Measurements from ENCODE around the gene RPS27L.

The RPS27L gene

DNA sequence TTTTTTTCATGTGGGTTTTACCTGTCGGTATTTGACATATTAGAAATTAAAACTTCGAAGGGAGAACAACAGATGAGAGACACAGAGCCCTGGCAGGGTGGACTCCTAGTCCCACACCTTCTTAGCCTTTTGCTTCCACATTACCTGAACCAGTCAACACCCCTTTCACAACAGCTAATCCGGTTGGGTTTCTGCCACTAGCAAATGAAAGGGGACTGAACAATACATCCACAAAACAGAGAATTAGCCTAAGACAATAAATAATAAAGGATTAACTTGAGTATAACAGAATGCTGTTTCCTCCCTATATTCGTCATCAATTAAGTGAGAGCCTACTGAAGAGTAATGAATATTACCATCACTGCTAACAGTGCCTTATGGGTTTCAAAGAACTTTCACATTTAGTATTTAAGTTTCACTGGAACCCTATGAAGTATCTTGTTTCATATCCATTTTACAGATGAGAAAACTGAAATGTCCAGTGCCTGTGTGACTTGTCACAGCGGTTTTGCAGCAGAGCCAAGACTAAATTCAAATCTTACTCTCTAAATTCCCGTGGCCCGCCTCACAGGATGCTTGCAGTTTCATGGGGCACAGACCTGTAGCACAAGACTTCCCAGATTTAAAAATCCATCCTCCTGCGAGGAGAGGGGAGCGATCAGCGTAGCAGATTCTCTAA lies 31.1 kb upstream of the RPS27L start:
- DNase-seq (ENCODE audit: low spot score): no peak

DNA sequence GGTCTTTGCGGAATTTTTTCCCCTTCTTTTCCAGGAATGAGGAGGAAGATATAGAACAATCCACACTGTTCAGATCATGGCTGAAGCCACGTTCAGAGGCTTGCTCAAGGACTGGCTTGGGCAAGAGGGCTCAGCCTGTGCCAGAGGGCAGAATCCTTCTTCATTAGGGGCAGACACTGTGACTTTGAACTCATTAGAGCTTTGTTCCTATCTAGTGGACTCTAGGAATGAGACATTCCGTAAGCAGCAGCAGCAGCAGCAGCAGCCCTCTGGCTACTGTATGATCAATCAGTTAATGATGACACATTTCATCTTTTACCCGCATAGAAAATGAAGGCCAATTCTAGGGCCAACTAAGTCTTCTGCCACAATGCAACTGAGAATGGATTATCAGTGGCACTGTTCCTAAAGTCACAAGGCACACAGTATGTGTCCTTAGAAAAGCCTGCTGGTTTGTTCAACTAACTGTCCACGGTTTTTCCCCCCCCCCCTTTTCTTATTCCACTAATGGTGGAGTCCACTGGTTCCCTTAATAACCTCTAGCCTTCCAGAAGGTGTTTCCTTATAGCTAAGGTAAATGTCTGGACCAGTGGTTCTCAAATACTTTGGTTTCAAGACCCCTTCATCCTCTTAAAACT lies 30.4 kb upstream of the RPS27L start:
- DNase-seq (ENCODE audit: low spot score): no peak

GRCh38 chr15:63186065-63186464 lies 28.8 kb upstream of the RPS27L start:
- no peak for DNase-seq (ENCODE audit: low spot score)

GRCh38 chr15:63185206-63185605 lies 27.9 kb upstream of the RPS27L start:
- no peak for DNase-seq (ENCODE audit: low spot score)

DNA sequence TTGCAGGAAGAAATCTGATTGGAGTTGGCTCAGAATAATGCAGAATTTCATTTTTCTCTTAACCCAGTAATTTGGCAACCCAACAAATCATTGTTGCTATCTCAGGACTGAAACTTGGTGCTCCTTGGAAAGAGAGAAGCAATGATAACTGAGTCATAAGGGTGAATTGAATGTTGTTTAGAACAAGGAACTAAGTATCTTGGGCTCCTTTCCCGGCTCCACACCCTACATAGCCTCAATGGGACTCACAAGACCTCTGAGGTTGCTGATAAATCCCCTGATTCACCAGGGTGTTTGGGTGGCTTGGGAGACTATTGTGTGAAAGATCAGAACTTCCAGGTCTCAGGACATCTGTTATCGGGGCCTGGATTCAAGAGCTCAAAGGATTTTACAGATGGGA lies 24.4 kb upstream of the RPS27L start:
- no peak for DNase-seq (ENCODE audit: low spot score)

DNA sequence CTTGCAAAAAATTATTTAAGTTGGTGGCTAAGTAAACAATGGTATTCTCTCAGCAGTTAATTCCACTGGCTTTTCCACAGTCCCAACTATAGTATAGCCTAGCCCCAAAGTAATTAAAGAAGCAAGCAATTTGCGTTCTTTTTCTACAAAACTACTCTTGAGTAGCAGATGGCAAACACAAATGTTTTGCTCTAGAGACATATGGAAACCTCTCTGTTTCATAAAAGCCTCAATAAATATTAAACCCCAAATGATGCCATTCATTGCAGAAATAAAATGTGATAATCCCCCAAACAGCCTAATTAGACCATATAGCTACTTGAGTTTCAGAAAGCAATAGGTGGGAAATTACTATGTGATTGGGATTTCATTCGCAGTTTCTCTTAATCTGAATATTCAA lies 23.5 kb upstream of the RPS27L start:
- DNase-seq (ENCODE audit: low spot score): no peak

GRCh38 chr15:63178034-63178433 lies 20.8 kb upstream of the RPS27L start:
- DNase-seq (ENCODE audit: low spot score): no peak

- no peak for DNase-seq (ENCODE audit: low spot score)
These were observed 19.0 kb upstream of the RPS27L start for GRCh38 chr15:63176302-63176701.

DNA sequence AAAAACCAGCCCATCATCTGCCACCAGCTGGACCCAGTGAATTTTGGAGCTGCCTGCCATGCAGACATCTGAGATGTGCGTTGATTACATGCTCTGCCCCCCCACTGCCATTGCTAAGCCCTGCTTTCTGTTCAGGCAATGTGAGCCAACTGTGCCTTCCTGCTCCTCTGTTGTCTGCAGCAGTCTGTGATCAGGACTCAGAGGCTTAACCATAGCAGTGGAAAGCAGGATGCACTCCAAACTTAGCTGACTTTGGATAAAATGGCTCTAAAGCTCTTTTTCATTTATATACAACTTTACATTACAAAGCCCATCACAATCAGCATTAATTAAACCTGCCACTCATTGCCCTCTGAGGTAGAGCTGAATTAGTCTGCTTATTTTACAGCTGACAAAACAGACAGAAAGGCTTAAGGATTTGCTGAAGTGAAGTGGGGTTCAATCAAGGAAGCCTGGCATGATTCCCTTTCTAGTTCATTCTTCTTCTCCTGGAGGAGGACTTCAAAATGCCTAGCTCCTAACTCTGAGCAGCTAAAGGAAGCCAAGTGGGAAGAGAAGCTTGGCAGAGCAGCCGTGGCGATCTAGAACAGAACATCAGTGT lies 15.7 kb upstream of the RPS27L start:
- no peak for DNase-seq (ENCODE audit: low spot score)

DNA sequence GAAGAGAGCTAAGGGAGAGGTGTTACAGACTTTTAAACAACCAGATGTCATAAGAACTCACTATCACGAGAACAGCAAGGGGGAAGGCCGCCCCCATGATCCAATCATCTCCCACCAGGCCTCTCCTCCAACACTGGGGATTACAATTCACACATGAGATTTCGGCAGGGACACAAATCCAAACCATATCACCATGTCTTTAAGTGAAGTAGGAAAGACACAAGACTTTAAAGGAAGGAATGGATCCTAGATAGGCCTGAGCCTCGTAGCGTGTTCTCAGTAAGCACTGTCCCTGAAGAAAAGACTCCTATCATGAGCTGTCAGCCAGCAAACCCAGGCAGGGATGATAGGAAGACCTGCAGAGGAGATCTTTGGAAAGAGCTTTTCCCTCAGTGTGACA lies 15.1 kb upstream of the RPS27L start:
- DNase-seq (ENCODE audit: low spot score): no peak

DNA sequence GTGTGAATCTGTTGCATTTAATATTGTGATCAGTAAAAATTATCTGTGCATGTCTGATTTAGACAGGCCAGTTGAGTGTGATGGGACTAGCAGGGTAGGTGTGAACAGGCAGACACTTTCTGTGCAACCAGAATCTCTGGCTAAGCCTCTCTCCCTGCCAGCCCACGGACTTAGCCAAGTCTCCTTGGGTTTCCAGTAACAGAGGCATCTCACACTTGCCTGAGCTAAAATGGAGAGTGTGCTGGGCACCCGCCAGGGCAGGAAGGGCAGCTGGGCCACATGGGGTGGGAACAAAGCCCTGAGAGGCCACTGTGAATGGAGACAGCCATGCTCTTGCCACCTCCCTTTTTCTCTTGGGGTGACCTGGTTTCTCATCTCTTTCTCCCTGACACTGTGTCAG lies 12.5 kb upstream of the RPS27L start:
- no peak for DNase-seq (ENCODE audit: low spot score)

- no peak for DNase-seq (ENCODE audit: low spot score)
These were observed 8.9 kb upstream of the RPS27L start for GRCh38 chr15:63166219-63166618.

DNA sequence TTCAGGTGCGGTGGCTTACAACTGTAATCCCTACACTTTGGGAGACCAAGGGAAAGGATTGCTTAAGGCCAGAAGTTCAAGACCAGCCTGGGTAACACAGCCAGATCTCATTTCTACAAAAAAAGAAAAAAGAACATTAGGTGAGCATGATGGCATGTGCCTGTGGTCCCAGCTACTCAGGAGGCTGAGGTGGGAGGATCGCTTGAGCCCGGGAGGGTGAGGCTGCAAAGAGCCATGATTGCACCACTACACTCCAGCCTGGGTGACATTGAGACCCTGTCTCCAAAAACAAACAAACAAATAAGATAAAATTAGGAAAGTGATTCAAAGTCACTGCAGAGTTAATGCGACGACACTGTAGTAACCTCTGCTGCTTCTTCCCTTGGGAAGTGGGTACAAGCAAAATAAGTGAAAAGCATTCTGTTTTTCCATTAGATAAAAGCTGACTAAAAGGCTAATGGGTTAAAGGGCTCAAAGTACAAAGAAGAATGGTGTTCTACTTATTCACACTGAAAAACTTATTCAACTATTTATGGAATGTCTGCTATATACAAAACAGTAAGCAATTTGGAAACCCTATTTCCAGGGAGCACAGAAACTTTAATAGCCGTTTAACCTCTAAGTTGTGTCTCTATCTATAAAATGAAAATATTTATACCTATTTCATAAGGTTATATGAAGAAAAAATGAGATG lies 8.0 kb upstream of the RPS27L start:
- DNase-seq (ENCODE audit: low spot score): no peak

DNA sequence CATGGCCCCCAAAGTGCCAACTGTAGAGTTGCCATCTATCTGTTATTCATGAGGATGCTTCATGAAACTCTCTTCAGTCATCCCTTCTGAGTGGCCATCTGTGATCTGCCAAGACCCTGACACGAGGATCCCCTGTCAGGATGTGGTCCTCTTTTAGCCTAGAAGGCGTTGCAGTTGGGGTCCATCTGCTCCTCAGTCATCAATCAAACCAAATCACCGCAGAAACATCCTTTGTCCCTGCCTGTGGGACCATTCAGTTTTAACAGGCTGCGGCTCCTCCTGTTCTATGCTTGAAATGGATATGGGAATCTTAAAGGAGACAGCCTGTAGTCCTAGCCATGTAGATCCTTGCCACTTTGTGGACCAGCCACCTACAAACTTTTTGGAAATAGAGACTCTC lies 5.9 kb upstream of the RPS27L start:
- no peak for DNase-seq (ENCODE audit: low spot score)

DNA sequence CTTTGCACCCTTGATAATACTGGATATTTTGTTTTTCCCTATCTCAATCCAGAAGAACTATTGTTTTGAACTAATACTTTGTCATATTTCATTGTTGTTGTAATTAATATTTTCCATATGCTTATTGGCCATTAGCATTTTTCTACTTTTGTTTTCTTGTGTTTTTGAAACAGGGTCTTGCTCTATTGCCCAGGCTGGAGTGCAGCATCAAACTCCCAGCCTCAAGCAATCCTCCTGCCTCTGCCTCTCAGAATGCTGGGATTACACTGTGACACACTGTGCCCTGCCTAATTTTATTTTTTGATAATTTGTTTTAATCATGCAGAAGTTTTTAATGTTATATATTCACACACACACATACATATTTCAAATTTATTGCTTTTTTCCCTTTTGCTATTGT lies 3.4 kb upstream of the RPS27L start:
- DNase-seq (ENCODE audit: low spot score): no peak

DNA sequence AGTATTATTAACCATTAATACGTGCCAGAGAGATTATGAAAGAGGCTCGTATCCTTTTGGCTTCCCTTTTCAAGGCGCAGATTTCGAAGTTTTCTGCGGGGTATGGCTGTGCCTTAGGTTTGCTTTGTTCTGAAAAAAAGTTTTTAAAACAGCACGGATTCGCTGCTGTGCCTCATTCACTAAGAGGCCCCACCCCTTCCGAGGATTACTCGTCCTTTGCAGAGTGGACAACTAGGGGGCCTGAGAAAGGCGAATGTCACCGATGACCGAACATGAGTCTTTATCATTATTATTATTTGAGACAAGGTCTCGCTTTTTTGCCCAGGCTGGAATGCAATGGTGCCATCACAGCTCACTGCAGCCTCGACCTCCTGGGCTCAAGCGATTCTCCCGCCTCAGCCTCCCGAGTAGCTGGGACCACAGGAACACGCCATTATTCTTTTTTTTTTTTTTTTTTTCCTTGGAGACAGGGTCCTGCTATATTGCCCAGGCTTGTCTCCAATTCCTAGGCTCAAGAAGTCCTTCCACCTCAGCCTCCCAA lies 684 bp upstream of the RPS27L start:
- peak; percentile 69 for DNase-seq (ENCODE audit: low spot score)

GRCh38 chr15:63156755-63157117 lies 541 bp downstream of the RPS27L start:
- no peak for DNase-seq (ENCODE audit: low spot score)

- no peak for DNase-seq (ENCODE audit: low spot score)
These were observed 1.1 kb downstream of the RPS27L start for GRCh38 chr15:63156086-63156710.

DNA sequence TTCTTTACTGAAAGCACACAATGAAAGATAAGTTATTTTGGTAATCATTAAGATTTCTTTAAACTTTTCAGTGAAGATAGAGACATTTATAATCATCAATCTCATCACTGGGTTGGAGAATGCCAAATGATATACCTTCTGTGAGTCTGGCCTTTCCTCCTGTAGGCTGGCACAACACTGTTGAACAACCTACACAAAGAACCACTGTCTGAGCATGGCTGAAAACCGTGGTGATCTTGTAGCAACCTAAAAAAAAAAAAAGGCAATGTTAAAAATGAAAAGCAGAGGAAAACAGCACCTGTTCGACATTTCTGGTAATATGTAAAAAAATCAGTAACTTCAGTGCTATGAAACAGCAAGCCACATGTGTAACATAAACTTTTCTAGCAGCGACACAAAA lies 1.8 kb downstream of the RPS27L start:
- no peak for DNase-seq (ENCODE audit: low spot score)

DNA sequence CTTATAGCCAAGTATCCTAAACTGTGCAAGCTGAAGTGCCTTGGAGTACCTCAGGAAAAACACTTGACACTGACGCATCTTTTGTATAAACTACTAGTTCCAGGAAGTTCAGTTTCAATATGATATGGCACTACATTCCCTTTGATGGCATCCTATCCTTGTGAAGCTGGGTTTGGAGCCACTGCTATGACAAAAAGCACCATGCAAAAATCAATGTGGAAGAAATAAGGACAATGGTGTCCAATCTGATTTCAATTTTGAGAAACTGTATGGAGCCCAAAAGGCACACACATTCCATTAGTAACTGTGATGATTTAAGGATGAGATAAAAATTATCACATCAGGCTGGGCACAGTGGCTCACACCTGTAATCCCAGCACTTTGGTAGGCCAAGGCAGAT lies 5.6 kb downstream of the RPS27L start:
- no peak for DNase-seq (ENCODE audit: low spot score)

DNA sequence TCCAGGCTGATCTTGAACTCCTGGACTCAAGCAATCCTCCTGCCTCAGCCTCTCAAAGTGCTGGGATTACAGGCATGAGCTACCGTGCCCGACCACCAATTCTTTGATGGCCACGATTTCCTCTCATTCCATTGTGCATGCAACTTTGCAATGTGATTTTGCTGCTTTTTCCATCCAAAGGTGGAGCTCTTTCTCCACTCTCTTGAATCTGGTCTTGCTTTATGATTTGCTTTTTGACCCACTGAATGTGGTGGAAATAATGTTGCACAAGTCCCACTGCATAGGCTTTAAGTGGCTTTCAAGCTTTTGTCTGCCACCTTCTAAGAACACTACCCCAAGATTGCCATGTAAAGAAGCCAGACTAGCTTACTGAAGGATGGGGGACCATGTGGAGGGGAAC lies 10.6 kb downstream of the RPS27L start:
- DNase-seq (ENCODE audit: low spot score): no peak

GRCh38 chr15:63145426-63145825 lies 11.9 kb downstream of the RPS27L start:
- DNase-seq (ENCODE audit: low spot score): no peak

All from left forelimb (tissue), 1 donor.